Activated T-helper 1 cell treated with anti-CD3 and anti-CD28 coated beads, Interleukin-12 subunit alpha, Interleukin-12 subunit beta, Interleukin-2, Interleukin-4 antibody, amounts not matched to agents 30 ng/mL and 10 ng/mL and 1 ng/mL, durations not matched to agents 14 hours and 24 hours and 36 hours (primary cell): Measurements from ENCODE around the gene NLGN1. TPM values are rescaled to one million over a fixed set of nuclear protein-coding genes. Genes with fewer than 3 reads are reported as not detected.

Experiments
- DNase-seq: peaks from one replicate; pipeline ENCODE4 v3.0.0; 2021; ENCODE audit warnings: low spot score
- H3K27ac Mint-ChIP-seq: one replicate; pipeline ENCODE4 v1.8.0; 2021; ENCODE audit warnings: mild to moderate bottlenecking, mixed read lengths
- H3K27me3 Mint-ChIP-seq: one replicate; pipeline ENCODE4 v1.8.0; 2022; ENCODE audit warnings: mild to moderate bottlenecking, moderate library complexity, mixed read lengths; ENCODE audit not compliant: insufficient read depth
- H3K36me3 Mint-ChIP-seq: one replicate; pipeline ENCODE4 v1.8.0; 2021; ENCODE audit warnings: low read depth, mixed read lengths
- H3K4me1 Mint-ChIP-seq: one replicate; pipeline ENCODE4 v1.8.0; 2021; ENCODE audit warnings: low read depth, mixed read lengths
- H3K4me3 Mint-ChIP-seq: one replicate; pipeline ENCODE4 v1.8.0; 2021; ENCODE audit warnings: mild to moderate bottlenecking, moderate library complexity, mixed read lengths
- H3K9me3 Mint-ChIP-seq: one replicate; pipeline ENCODE4 v1.8.0; 2021; ENCODE audit warnings: mixed read lengths
- intact Hi-C: fragments of 100-400 bp; cut with micrococcal nuclease; formaldehyde crosslinking; loops from one replicate; pipeline ENCODE4 v1.15.1; 2024
- total RNA-seq: library from RNA; stranded (reverse); gene quantifications from 2 replicates; pipeline ENCODE4 v1.2.3, GENCODE V29; 2022

Gene NLGN1
- total RNA-seq, 1 donor from 2014 or later = not detected

- DNase-seq = no peak
- no peak overlapping the region for H3K27ac Mint-ChIP-seq
- no peaks in the 10 kb centered on the region for H3K9me3 Mint-ChIP-seq
- no peaks in the 10 kb centered on the region for H3K27me3 Mint-ChIP-seq
- intact Hi-C loops = no loop called here
- H3K4me3 Mint-ChIP-seq = no peak overlapping the region
- no peaks in the 10 kb centered on the region for H3K4me1 Mint-ChIP-seq
- no peaks in the 10 kb centered on the region for H3K36me3 Mint-ChIP-seq
Measured at GRCh38 chr3:174002543-174002942, 605.0 kb downstream of the NLGN1 start.

- Mint-ChIP-seq H3K4me1 (no peaks in the 10 kb centered on the region), H3K36me3 (no peaks in the 10 kb centered on the region), H3K27ac (no peak overlapping the region), H3K27me3 (no peaks in the 10 kb centered on the region), H3K9me3 (no peaks in the 10 kb centered on the region), H3K4me3 (no peak overlapping the region)
- intact Hi-C loops = no loop called here
- DNase-seq = no peak
Measured at GRCh38 chr3:174010907-174011306, 613.4 kb downstream of the NLGN1 start.

- intact Hi-C loops = no loop called here
- Mint-ChIP-seq H3K9me3 (no peaks in the 10 kb centered on the region), H3K27ac (no peak overlapping the region), H3K36me3 (no peaks in the 10 kb centered on the region), H3K4me3 (no peak overlapping the region), H3K4me1 (no peaks in the 10 kb centered on the region), H3K27me3 (no peaks in the 10 kb centered on the region)
- DNase-seq = no peak
Measured at GRCh38 chr3:174016186-174016585, 618.6 kb downstream of the NLGN1 start.

- Mint-ChIP-seq H3K27me3 (no peaks in the 10 kb centered on the region), H3K9me3 (no peaks in the 10 kb centered on the region), H3K4me3 (no peak overlapping the region), H3K4me1 (no peaks in the 10 kb centered on the region), H3K27ac (no peak overlapping the region), H3K36me3 (no peaks in the 10 kb centered on the region)
- intact Hi-C loops = no loop called here
- no peak for DNase-seq
Measured at GRCh38 chr3:174020156-174020555, 622.6 kb downstream of the NLGN1 start.

GRCh38 chr3:174023421-174023820, 625.9 kb downstream of the NLGN1 start:
- intact Hi-C loops = no loop called here
- Mint-ChIP-seq H3K36me3 (no peaks in the 10 kb centered on the region), H3K9me3 (peaks cover 5% of the 10 kb centered on the region), H3K4me1 (no peaks in the 10 kb centered on the region), H3K27me3 (no peaks in the 10 kb centered on the region), H3K4me3 (no peak overlapping the region), H3K27ac (no peak overlapping the region)
- DNase-seq = no peak

GRCh38 chr3:174028673-174029072, 631.1 kb downstream of the NLGN1 start:
- no peak for DNase-seq
- Mint-ChIP-seq H3K27me3 (no peaks in the 10 kb centered on the region), H3K4me3 (no peak overlapping the region), H3K36me3 (no peaks in the 10 kb centered on the region), H3K27ac (no peak overlapping the region), H3K4me1 (no peaks in the 10 kb centered on the region), H3K9me3 (peaks cover 19% of the 10 kb centered on the region)
- intact Hi-C loops = no loop called here

- no peak overlapping the region for H3K27ac Mint-ChIP-seq
- H3K4me3 Mint-ChIP-seq = no peak overlapping the region
- peaks cover 3% of the 10 kb centered on the region for H3K9me3 Mint-ChIP-seq
- H3K36me3 Mint-ChIP-seq = no peaks in the 10 kb centered on the region
- H3K4me1 Mint-ChIP-seq = no peaks in the 10 kb centered on the region
- DNase-seq = no peak
- intact Hi-C loops = no loop called here
- no peaks in the 10 kb centered on the region for H3K27me3 Mint-ChIP-seq
Measured at GRCh38 chr3:174035328-174035886, 637.9 kb downstream of the NLGN1 start.

- intact Hi-C loops = no loop called here
- H3K4me3 Mint-ChIP-seq = no peak overlapping the region
Measured at GRCh38 chr3:174046311-174046710, 648.8 kb downstream of the NLGN1 start.

GRCh38 chr3:174049472-174049871, 651.9 kb downstream of the NLGN1 start:
- no peaks in the 10 kb centered on the region for H3K27me3 Mint-ChIP-seq
- DNase-seq = no peak
- intact Hi-C loops = no loop called here
- no peaks in the 10 kb centered on the region for H3K36me3 Mint-ChIP-seq
- H3K4me3 Mint-ChIP-seq = no peak overlapping the region
- no peaks in the 10 kb centered on the region for H3K4me1 Mint-ChIP-seq
- H3K27ac Mint-ChIP-seq = no peak overlapping the region
- peaks cover 18% of the 10 kb centered on the region for H3K9me3 Mint-ChIP-seq

More at GRCh38 chr3:174046311-174046710, 648.8 kb downstream of the NLGN1 start:
- Mint-ChIP-seq H3K27me3 (no peaks in the 10 kb centered on the region), H3K27ac (no peak overlapping the region), H3K36me3 (no peaks in the 10 kb centered on the region), H3K4me1 (no peaks in the 10 kb centered on the region), H3K9me3 (peaks cover 25% of the 10 kb centered on the region)
- no peak for DNase-seq

- H3K27me3 Mint-ChIP-seq = no peaks in the 10 kb centered on the region
- no peaks in the 10 kb centered on the region for H3K4me1 Mint-ChIP-seq
- no peaks in the 10 kb centered on the region for H3K36me3 Mint-ChIP-seq
- H3K27ac Mint-ChIP-seq = no peak overlapping the region
- no peak overlapping the region for H3K4me3 Mint-ChIP-seq
- intact Hi-C loops = no loop called here
- H3K9me3 Mint-ChIP-seq = peaks cover 4% of the 10 kb centered on the region
- no peak for DNase-seq
Measured at GRCh38 chr3:174051191-174051590, 653.6 kb downstream of the NLGN1 start.

GRCh38 chr3:174058804-174059203, 661.3 kb downstream of the NLGN1 start:
- H3K4me1 Mint-ChIP-seq = no peaks in the 10 kb centered on the region
- H3K27me3 Mint-ChIP-seq = no peaks in the 10 kb centered on the region
- intact Hi-C loops = no loop called here

GRCh38 chr3:174060431-174060830, 662.9 kb downstream of the NLGN1 start:
- Mint-ChIP-seq H3K4me3 (no peak overlapping the region), H3K36me3 (no peaks in the 10 kb centered on the region)

More at GRCh38 chr3:174058804-174059203, 661.3 kb downstream of the NLGN1 start:
- no peaks in the 10 kb centered on the region for H3K9me3 Mint-ChIP-seq
- H3K4me3 Mint-ChIP-seq = no peak overlapping the region
- H3K36me3 Mint-ChIP-seq = no peaks in the 10 kb centered on the region
- no peak overlapping the region for H3K27ac Mint-ChIP-seq
- DNase-seq = no peak

GRCh38 chr3:174061162-174061561, 663.6 kb downstream of the NLGN1 start:
- Mint-ChIP-seq H3K36me3 (no peaks in the 10 kb centered on the region), H3K9me3 (no peaks in the 10 kb centered on the region), H3K4me1 (no peaks in the 10 kb centered on the region), H3K27me3 (no peaks in the 10 kb centered on the region), H3K27ac (no peak overlapping the region), H3K4me3 (no peak overlapping the region)
- intact Hi-C loops = no loop called here
- no peak for DNase-seq

More at GRCh38 chr3:174060431-174060830, 662.9 kb downstream of the NLGN1 start:
- no peak for DNase-seq
- H3K27ac Mint-ChIP-seq = no peak overlapping the region
- intact Hi-C loops = no loop called here
- H3K9me3 Mint-ChIP-seq = no peaks in the 10 kb centered on the region
- H3K27me3 Mint-ChIP-seq = no peaks in the 10 kb centered on the region
- H3K4me1 Mint-ChIP-seq = no peaks in the 10 kb centered on the region

GRCh38 chr3:174061731-174062130, 664.2 kb downstream of the NLGN1 start:
- Mint-ChIP-seq H3K4me3 (no peak overlapping the region), H3K9me3 (no peaks in the 10 kb centered on the region), H3K27ac (no peak overlapping the region), H3K4me1 (no peaks in the 10 kb centered on the region), H3K27me3 (no peaks in the 10 kb centered on the region), H3K36me3 (no peaks in the 10 kb centered on the region)
- intact Hi-C loops = no loop called here
- DNase-seq = no peak
